Sigmoid colon (tissue), 7 donors: ENCODE results near the gene NOL4L. TPM values are rescaled to one million over a fixed set of nuclear protein-coding genes. Genes with fewer than 3 reads are reported as not detected.

Source experiments
- DNase-seq: peaks from one replicate; pipeline ENCODE4 v3.0.0-alpha.2; 2019
- H3K27ac ChIP-seq, 4 donors: fragments of 200-600 bp; sonication (generic); one replicate each; pipeline ENCODE4 v1.5.1; 2016 to 2019; ENCODE audit warnings: mild to moderate bottlenecking in 1 of 4
- H3K27me3 ChIP-seq, 3 donors: fragments of 200-600 bp; sonication (generic); one replicate each; pipeline ENCODE4 v1.5.1; 2019; ENCODE audit warnings: mild to moderate bottlenecking in 1 of 3
- H3K36me3 ChIP-seq, 4 donors: fragments of 200-600 bp; sonication (generic); one replicate each; pipeline ENCODE4 v1.5.1; 2016 to 2019
- H3K4me1 ChIP-seq, 4 donors: fragments of 200-600 bp; sonication (generic); one replicate each; pipeline ENCODE4 v1.5.1; 2017 to 2019
- H3K4me3 ChIP-seq, 4 donors: fragments of 200-600 bp; sonication (generic); one replicate each; pipeline ENCODE4 v1.5.1; 2017 to 2019; ENCODE audit warnings: mild to moderate bottlenecking in 2 of 4, moderate library complexity in 1 of 4
- H3K9me3 ChIP-seq, 4 donors: fragments of 200-600 bp in 3 of 4; sonication (generic) in 3 of 4; one replicate each; pipeline versions ENCODE4 v1.5.1 to v1.6.1; 2013 to 2019
- CTCF ChIP-seq, 4 experiments: fragments of 450-650 bp in 3 of 4; fragments of 200-600 bp in 1 of 4; IDR thresholded peaks; one replicate each; pipeline ENCODE4 v1.5.1; 2016 to 2019; ENCODE audit warnings: antibody characterized with exemption in 4 of 4, mild to moderate bottlenecking in 3 of 4, moderate library complexity in 2 of 4
- EP300 ChIP-seq, 4 donors: sonication (generic); formaldehyde crosslinking; IDR thresholded peaks; one replicate each; pipeline ENCODE4 v1.6.1; 2017; ENCODE audit warnings: antibody characterized with exemption in 4 of 4
- POLR2A ChIP-seq, 2 donors: fragments of 450-650 bp; IDR thresholded peaks; one replicate each; pipeline ENCODE4 v1.6.1; 2016; ENCODE audit warnings: antibody characterized with exemption in 2 of 2, mild to moderate bottlenecking in 2 of 2, moderate library complexity in 2 of 2
- POLR2AphosphoS5 ChIP-seq, 4 donors: sonication (generic); formaldehyde crosslinking; IDR thresholded peaks; one replicate each; pipeline ENCODE4 v1.6.1; 2017; ENCODE audit warnings: antibody characterized with exemption in 4 of 4
- WGBS, 2 donors: extraction: QIAGEN DNeasy Blood & Tissue Kit; methylation state at CpG; one replicate each; pipeline ENCODE4 v1.1.7; 2013; 5-methylcytosine and 5-hydroxymethylcytosine counted together
- intact Hi-C: fragments of 100-400 bp; cut with DNase I; formaldehyde crosslinking; loops from one replicate; pipeline ENCODE4 v1.15.1; 2023
- polyA plus RNA-seq, 3 donors: library from polyadenylated mRNA; stranded (reverse); fragments of 200-250 nt; gene quantifications; one replicate each; pipeline ENCODE4 v1.2.3, GENCODE V29; 2013
- total RNA-seq, 4 donors: library from RNA; depleted of rRNA; stranded (reverse); fragments of >200 nt; gene quantifications; one replicate each; pipeline ENCODE4 v1.1.0, GENCODE V29; 2016
- donor health status: healthy with polysubstance abuse.
- donor health status: Bipolar disorder and iron deficiency.
- donor health status: healthy.

NOL4L gene
- total and polyA plus RNA-seq, 7 donors: 9.2 to 34.7 (median 16.8) TPM

GRCh38 chr20:32512047-32512385 is 73.1 kb downstream of the NOL4L start:
- Histone ChIP-seq H3K4me3 (no peak overlapping the region), H3K36me3 (no peaks in the 10 kb centered on the region), H3K4me1 (peaks cover 0 to 7% (median 5%) of the 10 kb centered on the region in 4 donors), H3K9me3 (no peaks in the 10 kb centered on the region), H3K27ac (no peak overlapping the region), H3K27me3 (no peaks in the 10 kb centered on the region)
- 77 to 85% methylated on average over 3 of the region's 3 CpGs for WGBS, 2 donors
- TF ChIP-seq CTCF (IDR thresholded peaks at IDR 0.05) (no peak), POLR2A (IDR thresholded peaks at IDR 0.05) (no peak), EP300 (IDR thresholded peaks at IDR 0.05) (no peak)
- DNase-seq: no peak
- intact Hi-C loops: no loop called here

- no peaks in the 10 kb centered on the region for H3K36me3 ChIP-seq
- H3K27ac ChIP-seq: no peak overlapping the region
- H3K4me1 ChIP-seq: peaks cover 0 to 2% (median under 1%) of the 10 kb centered on the region in 4 donors
- no peaks in the 10 kb centered on the region for H3K9me3 ChIP-seq
- 66 to 75% methylated on average over 12 of the region's 12 CpGs for WGBS, 2 donors
- H3K27me3 ChIP-seq: no peaks in the 10 kb centered on the region
- H3K4me3 ChIP-seq: no peak overlapping the region
- no peak for DNase-seq
- TF ChIP-seq EP300 (IDR thresholded peaks at IDR 0.05): no peak
- TF ChIP-seq POLR2AphosphoS5 (IDR thresholded peaks at IDR 0.05): no peak
- no peak for TF ChIP-seq POLR2A (IDR thresholded peaks at IDR 0.05)
- intact Hi-C loops: no loop called here
These were observed 73.6 kb downstream of the NOL4L start for GRCh38 chr20:32511358-32512046.

GRCh38 chr20:32510601-32511357 is 74.4 kb downstream of the NOL4L start:
- TF ChIP-seq POLR2AphosphoS5 (IDR thresholded peaks at IDR 0.05) (no peak), POLR2A (IDR thresholded peaks at IDR 0.05) (no peak)
- Histone ChIP-seq H3K9me3 (no peaks in the 10 kb centered on the region), H3K27me3 (no peaks in the 10 kb centered on the region), H3K4me3 (no peak overlapping the region), H3K36me3 (no peaks in the 10 kb centered on the region), H3K27ac (no peak overlapping the region), H3K4me1 (no peaks in the 10 kb centered on the region)
- intact Hi-C loops: no loop called here
- no peak for DNase-seq
- 25 to 48% methylated on average over 17 of the region's 17 CpGs for WGBS, 2 donors

- Histone ChIP-seq H3K27ac (no peak overlapping the region), H3K4me3 (no peak overlapping the region), H3K4me1 (no peaks in the 10 kb centered on the region), H3K27me3 (no peaks in the 10 kb centered on the region), H3K36me3 (no peaks in the 10 kb centered on the region), H3K9me3 (no peaks in the 10 kb centered on the region)
- intact Hi-C loops: no loop called here
- TF ChIP-seq POLR2AphosphoS5 (IDR thresholded peaks at IDR 0.05): no peak
- TF ChIP-seq POLR2A (IDR thresholded peaks at IDR 0.05): no peak
- TF ChIP-seq EP300 (IDR thresholded peaks at IDR 0.05): no peak
- no peak for TF ChIP-seq CTCF (IDR thresholded peaks at IDR 0.05)
- no peak for DNase-seq
- WGBS, 2 donors: 64 to 71% methylated on average over 15 of the region's 15 CpGs
These were observed 75.0 kb downstream of the NOL4L start for GRCh38 chr20:32510120-32510600.

- Histone ChIP-seq H3K4me1 (no peaks in the 10 kb centered on the region), H3K27me3 (no peaks in the 10 kb centered on the region), H3K4me3 (no peak overlapping the region), H3K27ac (no peak overlapping the region), H3K9me3 (no peaks in the 10 kb centered on the region), H3K36me3 (no peaks in the 10 kb centered on the region)
- intact Hi-C loops: no loop called here
- TF ChIP-seq POLR2AphosphoS5 (IDR thresholded peaks at IDR 0.05) (no peak), EP300 (IDR thresholded peaks at IDR 0.05) (no peak), CTCF (IDR thresholded peaks at IDR 0.05) (no peak), POLR2A (IDR thresholded peaks at IDR 0.05) (no peak)
- DNase-seq: no peak
- 44 to 67% methylated on average over 10 of the region's 10 CpGs for WGBS, 2 donors
These were observed 75.5 kb downstream of the NOL4L start for GRCh38 chr20:32509639-32510066.
